Neural progenitor cell (in vitro differentiated cells): ENCODE results near the gene ATP10A.

Experiments
- EZH2 ChIP-seq: fragments of 200-600 bp; sonication (generic); IDR thresholded peaks from 2 replicates; pipeline ENCODE4 v1.6.1; 2017; ENCODE audit warnings: antibody characterized with exemption, mild to moderate bottlenecking, moderate library complexity
- EZH2phosphoT487 ChIP-seq: fragments of 200-600 bp; sonication (generic); IDR thresholded peaks from 2 replicates; pipeline ENCODE4 v1.6.1; 2017; ENCODE audit warnings: antibody characterized with exemption
- TF ChIP-seq, protein P1 (sequence below): fragments of 200-600 bp; sonication (generic); IDR thresholded peaks from 2 replicates; pipeline ENCODE4 v1.5.1; 2017; ENCODE audit warnings: antibody characterized with exemption, mild to moderate bottlenecking

- TF ChIP-seq, protein P1, sequence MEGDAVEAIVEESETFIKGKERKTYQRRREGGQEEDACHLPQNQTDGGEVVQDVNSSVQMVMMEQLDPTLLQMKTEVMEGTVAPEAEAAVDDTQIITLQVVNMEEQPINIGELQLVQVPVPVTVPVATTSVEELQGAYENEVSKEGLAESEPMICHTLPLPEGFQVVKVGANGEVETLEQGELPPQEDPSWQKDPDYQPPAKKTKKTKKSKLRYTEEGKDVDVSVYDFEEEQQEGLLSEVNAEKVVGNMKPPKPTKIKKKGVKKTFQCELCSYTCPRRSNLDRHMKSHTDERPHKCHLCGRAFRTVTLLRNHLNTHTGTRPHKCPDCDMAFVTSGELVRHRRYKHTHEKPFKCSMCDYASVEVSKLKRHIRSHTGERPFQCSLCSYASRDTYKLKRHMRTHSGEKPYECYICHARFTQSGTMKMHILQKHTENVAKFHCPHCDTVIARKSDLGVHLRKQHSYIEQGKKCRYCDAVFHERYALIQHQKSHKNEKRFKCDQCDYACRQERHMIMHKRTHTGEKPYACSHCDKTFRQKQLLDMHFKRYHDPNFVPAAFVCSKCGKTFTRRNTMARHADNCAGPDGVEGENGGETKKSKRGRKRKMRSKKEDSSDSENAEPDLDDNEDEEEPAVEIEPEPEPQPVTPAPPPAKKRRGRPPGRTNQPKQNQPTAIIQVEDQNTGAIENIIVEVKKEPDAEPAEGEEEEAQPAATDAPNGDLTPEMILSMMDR = no peak
- TF ChIP-seq EZH2phosphoT487 (no peak), EZH2 (no peak)
These were observed 175.9 kb downstream of the ATP10A start for GRCh38 chr15:25687276-25687675.
